Neutrophil (primary cell): Measurements from ENCODE around the gene TTC21A.

Experiments used
- H3K27ac ChIP-seq: fragments of 200-600 bp; sonication (generic); 2 replicates; pipeline ENCODE4 v1.5.1; 2016; ENCODE audit warnings: mild to moderate bottlenecking, moderate library complexity
- H3K27me3 ChIP-seq: fragments of 200-600 bp; sonication (generic); 2 replicates; pipeline ENCODE4 v1.6.0; 2016; ENCODE audit warnings: mild to moderate bottlenecking
- H3K36me3 ChIP-seq: fragments of 200-600 bp; sonication (generic); 2 replicates; pipeline ENCODE4 v1.5.1; 2017
- H3K4me1 ChIP-seq, 2 experiments: fragments of 200-600 bp in 1 of 2; sonication (generic) in 1 of 2; 1 replicate in 1 of 2; 2 replicates in 1 of 2; pipeline versions ENCODE4 v1.5.1 to v1.6.1; 2013 to 2016; ENCODE audit warnings: low read depth in 1 of 2, low read length in 1 of 2, mild to moderate bottlenecking in 1 of 2, moderate library complexity in 1 of 2; ENCODE audit not compliant: control insufficient read depth in 1 of 2, insufficient read depth in 1 of 2
- H3K4me3 ChIP-seq, 2 experiments: fragments of 200-600 bp in 1 of 2; sonication (generic) in 1 of 2; 1 replicate in 1 of 2; 2 replicates in 1 of 2; pipeline ENCODE4 v1.5.1; 2013 to 2016; ENCODE audit warnings: low read depth in 1 of 2, low read length in 1 of 2, mild to moderate bottlenecking in 1 of 2, moderate library complexity in 1 of 2
- H3K9me3 ChIP-seq: fragments of 200-600 bp; sonication (generic); 2 replicates; pipeline ENCODE4 v1.5.1; 2016
- TF ChIP-seq, protein P1 (sequence below): fragments of 200-600 bp; sonication (generic); IDR thresholded peaks from 2 replicates; pipeline ENCODE4 v1.5.1; 2016; ENCODE audit warnings: antibody characterized with exemption

TTC21A gene

DNA sequence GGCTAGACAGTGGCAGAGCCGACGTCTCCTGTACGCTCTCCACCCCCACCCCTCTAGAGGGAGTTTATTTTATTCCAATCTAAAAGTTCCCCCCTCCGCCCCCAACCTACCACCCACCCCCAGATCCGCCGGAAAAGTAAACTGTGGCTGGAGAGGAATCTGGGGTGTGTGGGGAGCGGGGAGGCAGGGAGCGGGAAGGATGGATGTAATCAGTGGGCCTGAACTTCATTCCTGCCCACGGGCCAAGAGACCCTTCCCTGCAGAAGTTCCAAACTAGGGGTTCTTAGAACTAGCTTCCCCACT is 46.4 kb downstream of the TTC21A start:
- Histone ChIP-seq H3K36me3 (peaks cover 4% of the 10 kb centered on the region), H3K27ac (peak overlapping the region; percentile 98), H3K9me3 (no peaks in the 10 kb centered on the region), H3K27me3 (peaks cover 10% of the 10 kb centered on the region), H3K4me3 (peak overlapping the region; percentile 81 to 89), H3K4me1 (peaks cover 37 to 45% of the 10 kb centered on the region in 2 experiments)
- TF ChIP-seq, protein P1, sequence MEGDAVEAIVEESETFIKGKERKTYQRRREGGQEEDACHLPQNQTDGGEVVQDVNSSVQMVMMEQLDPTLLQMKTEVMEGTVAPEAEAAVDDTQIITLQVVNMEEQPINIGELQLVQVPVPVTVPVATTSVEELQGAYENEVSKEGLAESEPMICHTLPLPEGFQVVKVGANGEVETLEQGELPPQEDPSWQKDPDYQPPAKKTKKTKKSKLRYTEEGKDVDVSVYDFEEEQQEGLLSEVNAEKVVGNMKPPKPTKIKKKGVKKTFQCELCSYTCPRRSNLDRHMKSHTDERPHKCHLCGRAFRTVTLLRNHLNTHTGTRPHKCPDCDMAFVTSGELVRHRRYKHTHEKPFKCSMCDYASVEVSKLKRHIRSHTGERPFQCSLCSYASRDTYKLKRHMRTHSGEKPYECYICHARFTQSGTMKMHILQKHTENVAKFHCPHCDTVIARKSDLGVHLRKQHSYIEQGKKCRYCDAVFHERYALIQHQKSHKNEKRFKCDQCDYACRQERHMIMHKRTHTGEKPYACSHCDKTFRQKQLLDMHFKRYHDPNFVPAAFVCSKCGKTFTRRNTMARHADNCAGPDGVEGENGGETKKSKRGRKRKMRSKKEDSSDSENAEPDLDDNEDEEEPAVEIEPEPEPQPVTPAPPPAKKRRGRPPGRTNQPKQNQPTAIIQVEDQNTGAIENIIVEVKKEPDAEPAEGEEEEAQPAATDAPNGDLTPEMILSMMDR, result no peak

DNA sequence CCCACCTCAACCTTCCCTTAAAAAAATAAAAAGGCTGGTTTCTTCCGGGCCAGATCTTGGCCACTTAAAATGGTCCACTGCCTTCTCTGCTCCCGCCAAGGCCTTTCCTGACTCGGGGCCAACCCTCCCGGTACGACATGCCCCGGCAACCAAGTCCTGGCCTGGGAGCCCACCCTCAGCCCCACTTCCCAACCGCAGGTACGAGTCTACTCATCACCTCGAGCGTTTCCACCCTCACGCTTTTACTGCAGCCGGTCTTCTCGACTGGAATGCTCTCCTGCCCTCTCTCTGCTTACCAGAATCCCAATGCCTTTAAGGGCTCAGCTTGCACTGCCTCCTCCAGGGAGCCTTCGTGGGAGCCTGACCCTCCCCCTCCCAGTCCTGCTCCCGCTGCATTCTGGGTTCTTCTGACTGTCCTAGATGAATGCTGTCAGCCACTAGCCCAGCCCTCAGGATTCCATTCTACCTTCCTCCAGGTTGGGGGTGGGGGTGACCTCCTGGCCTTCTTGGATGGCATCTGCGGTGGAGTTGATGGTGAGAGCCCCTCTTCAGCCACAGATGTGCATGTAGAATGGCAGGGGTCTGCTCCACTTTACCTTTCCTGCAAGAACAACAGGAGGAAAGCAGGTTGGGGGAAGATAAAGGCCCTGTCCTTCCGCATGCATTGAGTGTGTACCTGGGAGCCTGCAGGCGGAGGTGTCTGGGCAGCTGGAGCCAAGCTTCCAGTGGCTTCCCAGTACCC is 47.0 kb downstream of the TTC21A start:
- no peak overlapping the region for H3K27ac ChIP-seq
- H3K9me3 ChIP-seq, result no peaks in the 10 kb centered on the region
- TF ChIP-seq, protein P1, result no peak
- peaks cover 4% of the 10 kb centered on the region for H3K36me3 ChIP-seq
- peaks cover 10% of the 10 kb centered on the region for H3K27me3 ChIP-seq
- peak overlapping the region in 1 of 2 experiments; percentile 89 for H3K4me3 ChIP-seq
- H3K4me1 ChIP-seq, result peaks cover 32 to 40% of the 10 kb centered on the region in 2 experiments

DNA sequence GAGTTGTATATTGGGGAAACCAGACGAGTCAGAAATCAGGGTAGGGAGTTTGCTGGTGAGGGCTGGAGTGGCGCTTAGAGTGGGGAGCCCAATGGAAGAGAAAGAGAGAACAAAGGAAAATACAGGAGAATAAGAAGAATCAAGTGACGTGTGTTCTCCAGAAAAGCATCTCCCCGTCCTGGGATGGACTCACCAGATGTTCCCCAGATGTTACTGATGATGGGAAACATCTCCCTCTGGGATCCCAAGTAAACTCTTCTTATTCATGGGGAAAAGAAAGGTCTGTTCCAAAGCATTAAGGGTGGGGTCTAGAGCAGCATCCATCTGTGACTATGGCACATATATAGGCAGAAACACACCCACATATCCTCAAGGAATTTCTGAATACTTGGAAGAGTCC is 48.9 kb downstream of the TTC21A start:
- H3K27me3 ChIP-seq, result peaks cover 10% of the 10 kb centered on the region
- H3K9me3 ChIP-seq, result no peaks in the 10 kb centered on the region
- peaks cover 13 to 21% of the 10 kb centered on the region in 2 experiments for H3K4me1 ChIP-seq
- no peak overlapping the region for H3K4me3 ChIP-seq
- H3K36me3 ChIP-seq, result no peaks in the 10 kb centered on the region
- TF ChIP-seq, protein P1, result no peak
- no peak overlapping the region for H3K27ac ChIP-seq

DNA sequence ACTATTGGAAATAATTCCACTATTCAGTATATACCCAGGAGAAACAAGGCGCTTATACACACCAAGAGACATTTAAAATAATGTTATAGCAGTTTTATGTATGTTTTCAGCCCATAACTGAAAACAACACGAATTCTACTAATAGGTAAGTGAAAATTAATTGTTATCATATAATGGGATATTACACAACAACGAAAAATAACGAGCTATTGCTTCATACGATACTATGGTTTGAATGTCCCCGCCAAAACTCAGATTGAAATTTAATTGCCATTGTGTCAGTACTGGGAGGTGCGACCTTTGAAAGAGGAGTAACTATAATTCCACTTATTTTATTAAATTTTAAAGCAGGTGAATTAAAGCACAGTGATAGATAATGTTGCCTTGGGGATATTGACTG is 49.9 kb downstream of the TTC21A start:
- Histone ChIP-seq H3K27me3 (peaks cover 10% of the 10 kb centered on the region), H3K9me3 (no peaks in the 10 kb centered on the region), H3K4me3 (no peak overlapping the region), H3K27ac (no peak overlapping the region), H3K36me3 (no peaks in the 10 kb centered on the region), H3K4me1 (peaks cover 3 to 12% of the 10 kb centered on the region in 2 experiments)
- TF ChIP-seq, protein P1, result no peak

GRCh38 chr3:39158148-39158715 is 50.8 kb downstream of the TTC21A start:
- TF ChIP-seq, protein P1, result no peak
- H3K27me3 ChIP-seq, result peaks cover 10% of the 10 kb centered on the region
- H3K4me1 ChIP-seq, result peaks cover 0 to 6% of the 10 kb centered on the region in 2 experiments
- no peak overlapping the region for H3K27ac ChIP-seq
- no peaks in the 10 kb centered on the region for H3K9me3 ChIP-seq
- H3K36me3 ChIP-seq, result no peaks in the 10 kb centered on the region
- H3K4me3 ChIP-seq, result no peak overlapping the region
